ENCODE data around the gene CCDC70.
"Not testable (repeated sequence)": the region's sequence is repeated elsewhere in the genome, so short reads cannot be mapped to it uniquely, and the experiment has no call there.

CCDC70 gene

GRCh38 chr13:51861723-51862300 lies at the start of gene CCDC70:
TSS of gene CCDC70 (plus strand) at chr13:51861969. CDS start at chr13:51865412, 3,443 bp downstream.
- DNase-seq: no peak

- DNase-seq: no peak
These were observed 47.7 kb upstream of the CCDC70 start for GRCh38 chr13:51814071-51814470.

DNA sequence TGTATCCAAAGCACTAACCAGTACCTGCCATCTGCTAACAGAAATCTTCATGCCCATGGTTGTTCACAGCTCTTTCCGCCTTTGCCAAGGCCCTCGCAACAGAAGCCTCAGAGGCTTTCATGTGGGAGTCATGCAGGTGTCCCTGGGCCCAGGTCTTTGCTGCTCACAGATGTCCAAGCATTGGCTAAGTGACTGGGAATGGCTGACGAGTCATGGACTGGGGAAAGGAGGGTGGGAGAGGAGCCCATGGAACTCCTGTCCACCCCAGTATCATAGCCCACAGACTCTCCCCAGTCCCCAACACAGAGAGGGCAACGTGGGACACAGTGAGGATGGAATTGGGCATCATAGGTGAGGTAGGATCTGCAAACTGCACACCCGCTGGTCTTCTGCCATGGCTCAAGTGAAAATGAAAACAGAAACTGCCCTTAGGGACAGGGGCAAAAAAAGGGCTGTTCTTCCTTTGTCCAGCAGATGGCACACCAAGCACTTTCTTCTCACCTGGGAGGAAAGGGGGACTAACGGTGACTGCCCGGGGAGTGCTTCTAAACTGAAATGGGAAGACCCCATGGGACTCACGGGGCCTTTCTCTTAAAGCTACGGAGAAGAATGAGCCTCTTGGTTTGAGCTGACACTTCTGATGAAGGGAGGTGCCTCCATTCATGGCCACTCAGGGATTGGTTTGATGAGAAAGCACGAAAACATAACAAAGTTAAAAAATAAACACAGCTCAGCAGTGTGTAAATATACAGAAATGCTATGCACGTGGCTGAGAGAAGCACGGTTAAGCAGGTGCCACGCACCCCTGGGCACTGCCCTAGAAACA lies 46.7 kb upstream of the CCDC70 start:
- no peak for DNase-seq

GRCh38 chr13:51815848-51816247 lies 45.9 kb upstream of the CCDC70 start:
- no peak for DNase-seq

GRCh38 chr13:51816604-51817249 lies 45.0 kb upstream of the CCDC70 start:
- DNase-seq: no peak

DNA sequence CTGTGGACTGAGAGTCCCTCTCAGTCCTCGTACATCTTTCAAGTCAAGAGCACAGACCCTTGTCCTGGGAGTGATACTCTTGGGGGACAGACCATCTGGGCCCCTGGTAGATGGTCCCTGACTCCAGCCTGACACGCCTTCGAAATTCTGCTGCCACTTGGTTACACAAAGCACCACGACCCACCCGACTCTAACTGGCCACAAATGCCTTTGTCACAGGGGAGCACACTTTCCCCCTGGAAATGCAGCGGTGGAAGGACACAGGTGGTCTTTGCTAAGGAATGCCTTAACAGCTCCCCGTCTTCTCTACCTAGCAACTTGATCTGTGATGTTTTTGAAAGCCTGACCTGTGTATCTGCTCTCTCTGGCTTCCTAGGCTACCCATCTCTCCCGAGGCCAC lies 44.1 kb upstream of the CCDC70 start:
- no peak for DNase-seq

DNA sequence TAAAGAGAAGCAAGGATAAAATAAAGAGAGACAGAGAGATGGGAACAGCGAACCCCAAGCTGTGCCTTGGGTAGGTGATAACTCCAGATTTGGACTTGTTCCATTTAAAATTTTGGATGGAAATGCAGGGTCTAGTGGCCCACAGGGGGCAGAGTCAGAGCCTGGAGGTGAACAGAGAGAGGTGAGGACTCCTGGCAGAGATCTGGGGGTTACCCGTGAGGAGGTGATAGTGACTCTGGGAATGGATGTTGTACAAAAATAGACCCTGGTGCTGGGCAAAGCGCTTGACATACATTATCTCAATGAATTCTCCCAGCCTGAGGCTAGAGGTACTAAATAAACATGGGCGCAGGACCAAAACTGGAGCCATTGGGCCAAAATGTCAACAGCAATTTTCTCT lies 43.5 kb upstream of the CCDC70 start:
- DNase-seq: no peak

DNA sequence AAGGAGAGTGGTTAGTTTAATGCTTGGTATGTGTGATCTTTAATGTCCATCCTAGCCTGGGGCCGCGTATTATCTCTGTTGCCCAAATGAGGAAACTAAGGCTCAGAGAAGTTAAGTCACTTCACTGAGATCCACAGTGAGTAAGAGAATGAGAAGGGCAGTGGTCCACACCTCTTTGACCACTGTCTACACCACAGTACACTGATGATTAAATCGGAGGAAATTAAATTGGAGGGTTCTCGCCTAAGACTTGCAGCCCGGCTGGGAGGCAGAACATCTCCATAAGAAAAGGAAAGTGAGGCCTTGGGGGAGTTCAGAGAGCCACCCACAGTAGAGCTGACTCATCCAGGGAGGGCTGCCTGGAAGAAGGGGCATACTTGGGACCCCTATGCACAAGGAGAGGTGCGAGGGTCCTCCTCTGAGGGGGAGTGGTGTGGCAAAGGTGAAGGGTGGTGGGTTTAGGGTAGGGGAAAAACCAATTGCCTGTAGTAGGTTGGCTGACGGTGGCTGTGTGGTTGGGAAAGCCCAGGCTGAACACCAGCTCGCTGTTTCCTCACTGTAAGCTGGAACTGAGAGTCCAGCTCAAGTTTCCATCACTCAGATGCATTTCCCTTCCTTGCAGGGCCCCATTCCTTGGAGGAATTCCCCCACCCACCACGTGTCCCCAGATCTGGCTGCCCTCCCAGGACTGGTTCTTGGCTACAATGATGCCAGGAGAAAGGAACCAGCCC lies 42.8 kb upstream of the CCDC70 start:
- DNase-seq: no peak

DNA sequence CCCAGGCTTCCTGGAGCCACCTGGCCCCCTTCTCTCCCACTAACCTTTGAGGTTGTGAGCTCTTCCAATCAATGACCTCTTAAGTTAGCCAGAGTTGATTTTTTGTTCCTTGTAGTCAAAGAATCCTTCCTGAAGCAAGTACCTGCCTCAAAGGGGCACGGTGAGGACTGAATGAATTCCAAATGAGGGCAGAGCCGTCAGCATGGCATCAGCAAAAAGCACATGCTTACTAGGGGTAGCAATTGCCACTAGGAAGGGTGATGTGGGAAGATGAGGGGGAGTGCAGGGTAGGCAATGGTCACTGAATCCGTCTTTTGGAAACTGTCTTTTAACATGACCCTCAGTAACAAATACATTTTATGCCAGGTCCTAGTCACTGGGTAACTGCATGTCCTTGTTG lies 42.2 kb upstream of the CCDC70 start:
- DNase-seq: no peak

DNA sequence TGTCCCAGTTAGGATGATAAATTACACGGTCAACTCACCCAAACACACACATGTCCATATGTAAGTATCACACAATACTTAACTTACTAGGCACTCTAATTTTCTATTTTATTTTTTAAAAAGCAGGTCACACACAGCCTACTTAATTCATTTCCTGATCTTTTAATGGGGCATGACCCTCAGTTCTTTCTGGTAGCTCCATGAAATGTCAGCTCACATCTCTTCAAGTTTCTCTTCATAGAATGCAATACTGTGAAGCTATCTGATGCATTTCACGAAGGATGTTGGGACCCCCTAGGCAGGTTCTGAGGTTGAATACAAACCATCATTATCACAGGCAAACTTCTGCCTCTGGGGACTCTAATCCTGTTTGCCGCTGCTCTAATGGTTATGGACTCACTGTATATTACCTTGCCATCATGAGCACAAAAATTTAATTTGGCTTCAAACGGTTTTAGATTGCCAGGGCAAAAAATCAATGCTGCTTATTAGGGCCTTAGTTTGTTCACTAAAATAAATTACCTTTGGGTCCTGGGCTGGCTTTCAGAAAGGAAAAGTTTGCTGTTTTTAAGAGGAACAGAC lies 41.7 kb upstream of the CCDC70 start:
- no peak for DNase-seq

DNA sequence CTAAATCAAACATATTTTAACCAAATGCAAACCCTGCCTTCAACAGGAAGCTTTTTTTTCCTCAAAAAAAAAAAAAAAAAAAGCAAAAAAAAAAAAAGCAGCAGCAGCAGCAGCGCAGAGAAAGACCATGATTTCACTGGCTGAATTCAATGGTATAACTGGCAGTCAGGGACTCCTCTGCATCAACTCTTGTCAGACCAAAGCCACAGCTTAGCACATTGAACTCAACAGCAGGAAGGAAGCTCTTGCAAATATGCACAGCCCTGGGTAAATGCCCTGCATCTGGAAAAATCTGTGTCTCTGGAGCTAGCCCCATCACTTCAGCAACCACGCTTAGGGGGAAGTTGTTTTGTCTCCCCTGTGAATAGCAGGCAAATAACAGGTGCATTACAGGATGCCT lies 40.2 kb upstream of the CCDC70 start:
- DNase-seq: no peak

- no peak for DNase-seq
These were observed 39.5 kb upstream of the CCDC70 start for GRCh38 chr13:51822106-51822815.

- DNase-seq: no peak
These were observed 38.4 kb upstream of the CCDC70 start for GRCh38 chr13:51823359-51823758.

GRCh38 chr13:51823863-51824262 lies 37.9 kb upstream of the CCDC70 start:
- DNase-seq: no peak

DNA sequence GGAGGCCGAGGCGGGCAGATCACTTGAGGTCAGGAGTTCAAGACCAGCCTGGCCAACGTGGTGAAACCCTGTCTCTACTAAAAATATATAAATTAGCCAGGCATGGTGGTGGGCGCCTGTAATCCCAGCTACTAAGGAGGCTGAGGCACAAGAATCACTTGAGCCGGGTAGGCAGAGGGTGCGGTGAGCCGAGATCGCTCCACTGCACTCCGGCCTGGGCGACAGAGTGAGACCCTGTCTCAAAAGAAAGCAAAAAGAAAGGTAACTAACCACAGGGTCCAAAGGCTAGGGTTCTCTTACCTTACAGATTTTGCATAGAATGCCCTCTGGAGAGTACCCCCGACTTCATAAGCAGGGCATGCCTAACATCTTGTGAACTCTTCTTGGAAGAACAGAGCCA lies 37.1 kb upstream of the CCDC70 start:
- DNase-seq: not testable (repeated sequence)

GRCh38 chr13:51825165-51825592 lies 36.6 kb upstream of the CCDC70 start:
- DNase-seq: no peak

- DNase-seq: no peak
These were observed 36.0 kb upstream of the CCDC70 start for GRCh38 chr13:51825681-51826254.

DNA sequence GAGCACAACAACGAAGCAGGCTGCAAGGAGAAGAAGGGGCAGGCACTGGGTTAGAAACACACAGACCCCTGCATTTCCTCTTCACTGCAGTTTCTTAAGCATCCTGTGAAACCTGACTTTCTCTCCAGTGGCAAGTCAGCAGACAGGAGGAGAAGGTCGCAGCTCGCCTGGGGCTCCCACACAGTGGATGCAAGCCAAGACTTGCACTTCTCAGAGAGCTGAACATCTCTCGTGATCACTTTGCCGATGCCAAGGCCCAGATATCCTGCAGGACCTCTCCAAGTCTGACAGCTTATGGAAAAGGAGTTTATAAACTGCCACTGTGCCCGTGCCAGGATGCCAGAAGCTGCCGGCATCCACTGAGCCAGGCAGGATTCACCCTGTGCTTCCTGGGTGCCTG lies 35.2 kb upstream of the CCDC70 start:
- no peak for DNase-seq

DNA sequence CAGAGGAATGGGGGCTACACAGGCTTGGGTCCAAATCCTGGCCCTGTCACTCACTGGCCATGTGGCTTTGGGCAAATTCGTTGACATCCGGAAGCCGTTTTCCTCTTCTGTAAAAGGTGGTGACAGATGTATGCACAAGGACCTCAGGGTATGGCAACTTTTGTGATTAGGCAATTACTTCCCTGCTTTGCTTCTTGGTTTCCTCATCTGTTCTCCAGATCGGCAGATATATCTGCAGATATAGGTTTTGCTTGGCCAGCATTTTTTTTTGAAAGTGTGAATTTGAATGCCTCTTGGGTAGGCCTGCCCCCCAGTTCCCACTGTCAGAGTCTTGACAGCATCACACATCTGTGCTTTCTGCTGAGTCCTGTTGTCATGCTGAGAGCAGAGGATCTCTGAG lies 34.5 kb upstream of the CCDC70 start:
- DNase-seq: no peak

DNA sequence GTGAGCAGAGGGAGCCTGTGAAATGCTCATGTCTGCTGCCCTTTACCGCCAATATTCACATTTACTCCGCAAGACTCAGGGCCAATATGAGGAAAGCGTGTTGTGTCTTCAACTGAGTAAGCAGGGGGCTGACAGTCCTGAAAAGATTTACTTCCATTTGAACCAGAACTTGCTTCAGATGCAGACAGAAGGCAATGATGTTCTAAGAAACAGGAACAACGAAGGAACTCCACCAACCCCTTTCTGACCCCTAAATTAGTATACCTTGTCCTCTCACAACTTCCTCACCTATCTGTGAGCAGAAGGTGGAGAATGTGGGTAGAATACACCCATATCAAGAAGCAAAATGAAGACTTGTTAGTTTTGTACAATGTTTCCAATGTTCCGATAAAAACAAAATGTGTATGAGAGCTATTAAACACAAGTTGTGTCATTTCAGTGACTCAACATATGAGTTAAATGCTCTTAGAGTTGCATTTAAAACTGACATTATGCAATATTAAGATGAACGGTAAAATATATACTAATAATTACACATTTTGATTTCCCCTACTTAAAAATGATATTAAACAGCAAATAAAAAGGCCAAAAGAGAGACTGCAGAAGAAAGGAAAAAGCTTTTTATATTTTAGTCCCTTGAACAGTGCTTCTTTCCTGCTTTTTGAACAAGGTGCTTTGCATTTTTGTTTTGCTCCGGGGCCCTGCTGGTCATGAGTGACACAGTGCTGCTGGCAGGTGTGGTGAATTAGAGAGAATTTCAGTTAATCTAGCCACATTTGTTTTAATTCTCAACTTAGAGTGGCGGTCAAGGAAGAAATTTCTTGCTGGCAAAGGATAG lies 32.8 kb upstream of the CCDC70 start:
- no peak for DNase-seq

DNA sequence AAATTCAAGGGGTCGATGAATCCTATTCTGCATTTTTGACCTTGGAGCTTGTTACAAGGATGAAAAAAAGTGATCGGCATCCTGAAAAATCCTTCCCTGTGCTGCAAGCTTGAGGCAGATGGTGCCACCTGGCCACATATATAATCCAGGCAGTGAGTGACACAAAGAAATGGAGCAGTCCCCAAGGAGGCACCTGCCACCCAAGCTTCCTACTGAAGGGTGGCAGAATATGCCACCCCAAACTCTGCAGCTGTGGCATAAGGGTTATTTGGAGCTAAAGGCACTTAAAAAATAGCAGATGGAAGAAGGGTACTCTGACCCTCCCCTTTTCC lies 32.2 kb upstream of the CCDC70 start:
- no peak for DNase-seq
